Erythroblast (primary cell): ENCODE measurements around the gene DENND5B.

Experiments
- GATA1 ChIP-seq: IDR thresholded peaks from 2 replicates; pipeline ENCODE4 v1.6.1; 2011; ENCODE audit warnings: low read depth, mild to moderate bottlenecking, control low read depth, low read length, moderate library complexity
- POLR2A ChIP-seq: IDR thresholded peaks from 2 replicates; pipeline ENCODE4 v1.6.1; 2011; ENCODE audit warnings: mild to moderate bottlenecking, low read length

DNA sequence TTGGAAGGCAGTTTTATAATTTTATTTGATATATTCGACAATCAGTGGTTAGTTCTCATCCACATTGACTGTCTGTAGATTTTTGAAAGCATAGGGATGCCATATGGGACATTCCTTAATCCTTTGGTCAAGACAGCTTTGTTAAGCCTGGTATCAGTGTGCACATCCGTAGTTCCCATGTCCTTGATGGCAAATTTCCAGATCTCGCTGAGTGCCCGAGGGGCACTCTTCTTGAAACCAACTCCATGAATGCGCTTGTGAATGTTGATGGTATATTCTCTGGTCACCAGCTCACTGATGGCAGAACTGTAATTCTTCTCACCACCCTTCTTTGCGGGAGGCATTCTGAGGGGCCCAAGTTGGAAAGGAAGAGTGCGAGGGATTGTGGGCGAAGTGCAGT is 6.1 kb upstream of the DENND5B start:
- TF ChIP-seq POLR2A (no peak), GATA1 (no peak)
